ENCODE measurements around the gene CD44. TPM values are rescaled to one million over a fixed set of nuclear protein-coding genes. Genes with fewer than 3 reads are reported as not detected.

Gene CD44
- total RNA-seq, 2 donors from 2014 or later = 321 to 613 TPM

GRCh38 chr11:35147235-35147634, 8.3 kb downstream of the CD44 start:
- TF ChIP-seq, protein P1, sequence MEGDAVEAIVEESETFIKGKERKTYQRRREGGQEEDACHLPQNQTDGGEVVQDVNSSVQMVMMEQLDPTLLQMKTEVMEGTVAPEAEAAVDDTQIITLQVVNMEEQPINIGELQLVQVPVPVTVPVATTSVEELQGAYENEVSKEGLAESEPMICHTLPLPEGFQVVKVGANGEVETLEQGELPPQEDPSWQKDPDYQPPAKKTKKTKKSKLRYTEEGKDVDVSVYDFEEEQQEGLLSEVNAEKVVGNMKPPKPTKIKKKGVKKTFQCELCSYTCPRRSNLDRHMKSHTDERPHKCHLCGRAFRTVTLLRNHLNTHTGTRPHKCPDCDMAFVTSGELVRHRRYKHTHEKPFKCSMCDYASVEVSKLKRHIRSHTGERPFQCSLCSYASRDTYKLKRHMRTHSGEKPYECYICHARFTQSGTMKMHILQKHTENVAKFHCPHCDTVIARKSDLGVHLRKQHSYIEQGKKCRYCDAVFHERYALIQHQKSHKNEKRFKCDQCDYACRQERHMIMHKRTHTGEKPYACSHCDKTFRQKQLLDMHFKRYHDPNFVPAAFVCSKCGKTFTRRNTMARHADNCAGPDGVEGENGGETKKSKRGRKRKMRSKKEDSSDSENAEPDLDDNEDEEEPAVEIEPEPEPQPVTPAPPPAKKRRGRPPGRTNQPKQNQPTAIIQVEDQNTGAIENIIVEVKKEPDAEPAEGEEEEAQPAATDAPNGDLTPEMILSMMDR (IDR thresholded peaks at IDR 0.05) = no peak
- Histone ChIP-seq H3K4me3 (no peak overlapping the region), H3K27me3 (replicated peaks; ENCODE audit: insufficient read depth) (no peaks in the 10 kb centered on the region), H3K4me1 (ENCODE audit: control insufficient read depth in 1 of 2, low read depth in 2 of 2) (peaks cover 24 to 59% of the 10 kb centered on the region in 2 donors), H3K9me3 (no peaks in the 10 kb centered on the region), H3K36me3 (no peaks in the 10 kb centered on the region), H3K27ac (no peak overlapping the region)
- DNase-seq (ENCODE audit: low spot score) = no peak
- ATAC-seq (ENCODE audit: insufficient number of reproducible peaks, low FRiP score, low read depth) = no peak

GRCh38 chr11:35148163-35148837, 9.3 kb downstream of the CD44 start:
- ATAC-seq (ENCODE audit: insufficient number of reproducible peaks, low FRiP score, low read depth) (no peak), DNase-seq (ENCODE audit: low spot score) (no peak)
- H3K4me1 ChIP-seq (ENCODE audit: control insufficient read depth in 1 of 2, low read depth in 2 of 2) = peaks cover 15 to 59% of the 10 kb centered on the region in 2 donors
- no peak overlapping the region for H3K4me3 ChIP-seq
- H3K27me3 ChIP-seq (replicated peaks; ENCODE audit: insufficient read depth) = no peaks in the 10 kb centered on the region
- no peaks in the 10 kb centered on the region for H3K9me3 ChIP-seq
- TF ChIP-seq, protein P1 (IDR thresholded peaks at IDR 0.05) = no peak
- no peak overlapping the region for H3K27ac ChIP-seq
- no peaks in the 10 kb centered on the region for H3K36me3 ChIP-seq

DNA sequence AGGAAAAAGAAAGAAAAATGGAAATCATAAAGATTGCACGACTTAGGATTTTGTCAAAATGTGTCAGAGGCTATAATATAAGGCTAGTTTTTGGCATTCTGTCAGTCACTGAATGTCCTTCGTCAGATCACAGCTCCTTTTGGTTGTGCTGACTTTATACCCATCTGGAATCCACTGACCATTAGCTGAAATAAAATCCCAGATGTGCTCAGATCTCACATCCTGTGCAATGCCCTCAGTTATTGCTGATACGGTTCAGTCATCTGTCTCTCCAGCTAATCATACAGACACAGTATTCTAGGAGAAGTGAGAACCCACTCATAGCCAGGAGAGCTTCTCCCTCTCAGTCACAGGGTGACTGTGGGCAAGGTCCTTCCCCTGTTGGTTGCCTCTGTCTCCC, 11.5 kb downstream of the CD44 start:
- H3K4me1 ChIP-seq (ENCODE audit: control insufficient read depth in 1 of 2, low read depth in 2 of 2) = peaks cover 9 to 54% of the 10 kb centered on the region in 2 donors
- ATAC-seq (ENCODE audit: insufficient number of reproducible peaks, low FRiP score, low read depth) (no peak), DNase-seq (ENCODE audit: low spot score) (no peak)
- H3K36me3 ChIP-seq = no peaks in the 10 kb centered on the region
- H3K4me3 ChIP-seq = no peak overlapping the region
- H3K27ac ChIP-seq = peak overlapping the region in 1 of 2 donors; percentile 11
- no peaks in the 10 kb centered on the region for H3K9me3 ChIP-seq
- TF ChIP-seq, protein P1 (IDR thresholded peaks at IDR 0.05) = no peak
- H3K27me3 ChIP-seq (replicated peaks; ENCODE audit: insufficient read depth) = no peaks in the 10 kb centered on the region

DNA sequence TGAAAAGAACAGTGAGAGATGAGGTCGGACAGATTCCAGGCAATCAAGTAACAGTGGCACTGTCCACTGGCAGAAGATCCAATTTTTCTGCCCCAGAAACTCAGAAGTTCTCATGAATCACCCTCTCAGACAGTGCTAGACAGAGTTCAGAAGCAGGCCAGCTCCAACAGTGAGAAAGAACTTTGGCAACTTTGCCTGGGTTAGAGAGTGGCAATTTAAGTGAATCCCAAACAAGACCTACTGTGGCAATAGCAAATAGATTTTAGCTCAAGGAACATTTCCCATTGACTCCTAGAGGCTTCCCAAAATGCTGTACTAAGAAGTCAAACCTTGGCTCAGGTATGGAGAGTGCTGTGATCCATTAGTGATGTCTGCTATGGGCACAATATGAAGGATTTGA, 12.3 kb downstream of the CD44 start:
- peak; percentile 33 for ATAC-seq (ENCODE audit: insufficient number of reproducible peaks, low FRiP score, low read depth)
- H3K27ac ChIP-seq = peak overlapping the region in 1 of 2 donors; percentile 11
- no peak overlapping the region for H3K4me3 ChIP-seq
- H3K4me1 ChIP-seq (ENCODE audit: control insufficient read depth in 1 of 2, low read depth in 2 of 2) = peaks cover 9 to 53% of the 10 kb centered on the region in 2 donors
- H3K27me3 ChIP-seq (replicated peaks; ENCODE audit: insufficient read depth) = no peaks in the 10 kb centered on the region
- TF ChIP-seq, protein P1 (IDR thresholded peaks at IDR 0.05) = no peak
- DNase-seq (ENCODE audit: low spot score) = no peak
- no peaks in the 10 kb centered on the region for H3K9me3 ChIP-seq
- no peaks in the 10 kb centered on the region for H3K36me3 ChIP-seq

- no peak for ATAC-seq (ENCODE audit: insufficient number of reproducible peaks, low FRiP score, low read depth)
- Histone ChIP-seq H3K36me3 (no peaks in the 10 kb centered on the region), H3K9me3 (no peaks in the 10 kb centered on the region), H3K27me3 (replicated peaks; ENCODE audit: insufficient read depth) (no peaks in the 10 kb centered on the region), H3K27ac (peak overlapping the region in 1 of 2 donors; percentile 11), H3K4me3 (no peak overlapping the region), H3K4me1 (ENCODE audit: control insufficient read depth in 1 of 2, low read depth in 2 of 2) (peaks cover 10 to 54% of the 10 kb centered on the region in 2 donors)
- no peak for DNase-seq (ENCODE audit: low spot score)
- TF ChIP-seq, protein P1 (IDR thresholded peaks at IDR 0.05) = no peak
These were observed 12.8 kb downstream of the CD44 start for GRCh38 chr11:35151683-35152280.

Data from thoracic aorta (tissue), 2 donors.